ES-I3 (cell line): ENCODE results near the gene FMO3.

ENCODE experiments used
- H3K36me3 ChIP-seq: 2 replicates; pipeline ENCODE4 v1.6.1; 2013; ENCODE audit warnings: mild to moderate bottlenecking, low read length, control low read depth, moderate library complexity; ENCODE audit not compliant: insufficient read depth
- H3K4me1 ChIP-seq: 2 replicates; pipeline ENCODE4 v1.6.1; 2013; ENCODE audit warnings: mild to moderate bottlenecking, control low read depth, low read length; ENCODE audit not compliant: insufficient read depth
- H3K9ac ChIP-seq: 2 replicates; pipeline ENCODE4 v1.6.1; 2013; ENCODE audit warnings: low read depth, mild to moderate bottlenecking, low read length, moderate library complexity
- H3K9me3 ChIP-seq: 2 replicates; pipeline ENCODE4 v1.6.1; 2013; ENCODE audit warnings: mild to moderate bottlenecking, low read length, moderate library complexity; ENCODE audit not compliant: control insufficient read depth, insufficient read depth

FMO3 gene

DNA sequence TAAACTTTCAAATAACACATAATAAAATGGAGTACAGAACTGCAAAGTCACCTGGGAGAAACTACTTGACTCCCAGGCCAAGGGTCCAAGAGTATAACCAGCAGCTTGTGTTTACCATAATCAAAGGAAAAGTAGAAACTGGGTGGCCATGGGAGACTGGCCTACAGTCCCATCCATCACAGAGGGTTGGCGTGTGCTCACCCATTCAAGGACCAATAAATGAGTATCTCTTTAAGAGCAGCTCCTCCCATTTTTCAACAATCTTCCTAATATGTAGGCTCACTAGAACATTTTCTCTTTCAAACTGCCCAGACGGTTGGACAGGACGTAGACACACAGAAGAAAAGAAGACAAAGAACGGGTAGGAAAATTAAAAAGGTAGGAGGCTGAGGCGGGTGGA is at the start of gene FMO3:
Gene FMO3 (plus strand): TSS at position 302 of the 400 bp plus-strand sequence. CDS start 1,754 bp downstream, outside the sequence.
- H3K9me3 ChIP-seq = no peaks in the 10 kb centered on the region
- H3K4me1 ChIP-seq = no peaks in the 10 kb centered on the region
- no peak within 1 kb of the TSS for H3K9ac ChIP-seq
- H3K36me3 ChIP-seq = no peaks in the 10 kb centered on the region

GRCh38 chr1:171048014-171048413 is 42.7 kb upstream of the FMO3 start:
- Histone ChIP-seq H3K4me1 (no peaks in the 10 kb centered on the region), H3K9me3 (no peaks in the 10 kb centered on the region), H3K9ac (no peak overlapping the region), H3K36me3 (no peaks in the 10 kb centered on the region)

GRCh38 chr1:171052977-171053376 is 37.7 kb upstream of the FMO3 start:
- no peaks in the 10 kb centered on the region for H3K36me3 ChIP-seq
- H3K9me3 ChIP-seq = no peaks in the 10 kb centered on the region
- H3K4me1 ChIP-seq = no peaks in the 10 kb centered on the region

GRCh38 chr1:171055966-171056643 is 34.6 kb upstream of the FMO3 start:
- H3K36me3 ChIP-seq = no peaks in the 10 kb centered on the region
- no peaks in the 10 kb centered on the region for H3K4me1 ChIP-seq
- H3K9ac ChIP-seq = no peak overlapping the region
- no peaks in the 10 kb centered on the region for H3K9me3 ChIP-seq

More at GRCh38 chr1:171052977-171053376, 37.7 kb upstream of the FMO3 start:
- H3K9ac ChIP-seq = no peak overlapping the region

- H3K9me3 ChIP-seq = no peaks in the 10 kb centered on the region
- H3K9ac ChIP-seq = no peak overlapping the region
- H3K4me1 ChIP-seq = no peaks in the 10 kb centered on the region
- no peaks in the 10 kb centered on the region for H3K36me3 ChIP-seq
Measured at GRCh38 chr1:171061425-171062143, 29.1 kb upstream of the FMO3 start.

DNA sequence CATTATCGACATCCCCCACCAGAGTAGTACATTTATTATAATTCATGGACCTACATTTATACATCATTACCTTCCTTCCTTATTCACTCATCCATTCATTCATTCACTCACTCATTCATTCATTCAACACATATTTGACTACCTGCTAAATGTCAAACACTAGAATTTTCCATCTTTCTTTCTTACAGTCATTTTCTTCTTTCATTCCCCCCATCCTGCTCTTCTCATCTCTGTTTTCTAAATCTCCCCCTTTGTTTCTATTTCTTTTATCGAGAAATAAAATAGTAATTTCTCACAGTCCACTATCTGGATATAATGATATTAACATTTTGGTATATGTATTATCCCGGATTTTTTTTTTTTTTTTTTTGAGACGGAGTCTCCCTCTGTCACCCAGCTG is 27.8 kb upstream of the FMO3 start:
- Histone ChIP-seq H3K36me3 (no peaks in the 10 kb centered on the region), H3K9me3 (no peaks in the 10 kb centered on the region), H3K9ac (no peak overlapping the region), H3K4me1 (no peaks in the 10 kb centered on the region)

- no peaks in the 10 kb centered on the region for H3K9me3 ChIP-seq
- H3K36me3 ChIP-seq = no peaks in the 10 kb centered on the region
- H3K4me1 ChIP-seq = no peaks in the 10 kb centered on the region
- no peak overlapping the region for H3K9ac ChIP-seq
Measured at GRCh38 chr1:171075041-171075440, 15.7 kb upstream of the FMO3 start.

GRCh38 chr1:171081314-171081753 is 9.4 kb upstream of the FMO3 start:
- no peaks in the 10 kb centered on the region for H3K36me3 ChIP-seq
- no peak overlapping the region for H3K9ac ChIP-seq
- H3K9me3 ChIP-seq = no peaks in the 10 kb centered on the region
- H3K4me1 ChIP-seq = no peaks in the 10 kb centered on the region

DNA sequence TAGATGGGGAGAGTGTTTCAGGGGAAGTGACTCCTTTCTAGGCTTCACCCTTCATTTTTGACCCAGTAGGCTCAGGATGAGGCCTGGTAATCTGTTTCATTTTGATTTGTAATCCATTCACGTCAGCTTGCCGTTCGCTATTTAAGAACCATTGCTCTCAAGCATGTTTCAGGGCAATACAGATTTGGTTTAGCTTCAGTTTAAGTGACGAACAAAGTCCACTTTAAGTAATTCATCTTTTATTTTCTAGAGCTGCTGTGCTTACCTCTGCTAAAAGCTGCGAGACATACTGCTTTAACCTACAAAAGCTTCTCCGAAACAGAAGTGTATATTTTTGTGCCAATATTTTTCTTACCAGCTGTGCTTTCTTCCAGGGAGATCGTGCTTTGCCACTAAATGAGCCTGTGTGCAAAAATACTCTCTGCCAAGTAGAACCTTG is 8.9 kb upstream of the FMO3 start:
- Histone ChIP-seq H3K4me1 (no peaks in the 10 kb centered on the region), H3K36me3 (no peaks in the 10 kb centered on the region), H3K9ac (no peak overlapping the region), H3K9me3 (no peaks in the 10 kb centered on the region)

DNA sequence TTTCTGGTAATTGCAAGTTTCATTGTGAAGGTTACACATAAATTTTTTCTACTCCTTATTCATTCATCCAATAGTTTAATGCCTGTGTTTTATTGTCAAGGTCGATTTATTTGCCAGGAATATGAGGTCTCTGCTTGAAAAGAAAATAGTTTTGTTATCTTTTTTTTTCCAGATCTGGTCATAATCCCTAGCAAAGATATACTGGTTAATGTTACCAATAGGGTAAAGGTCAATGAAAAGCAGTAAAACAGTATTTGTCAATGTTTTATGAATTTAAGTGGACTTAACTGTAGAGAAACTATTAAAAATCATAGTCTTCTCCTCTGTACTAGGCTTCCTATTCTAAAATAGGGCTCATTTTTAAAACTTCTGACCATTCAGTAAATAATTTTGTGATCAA is 8.1 kb upstream of the FMO3 start:
- H3K9me3 ChIP-seq = no peaks in the 10 kb centered on the region
- H3K4me1 ChIP-seq = no peaks in the 10 kb centered on the region
- H3K36me3 ChIP-seq = no peaks in the 10 kb centered on the region
- no peak overlapping the region for H3K9ac ChIP-seq

- H3K9ac ChIP-seq = no peak overlapping the region
- H3K36me3 ChIP-seq = no peaks in the 10 kb centered on the region
- H3K9me3 ChIP-seq = no peaks in the 10 kb centered on the region
- H3K4me1 ChIP-seq = no peaks in the 10 kb centered on the region
Measured at GRCh38 chr1:171083222-171083621, 7.5 kb upstream of the FMO3 start.

DNA sequence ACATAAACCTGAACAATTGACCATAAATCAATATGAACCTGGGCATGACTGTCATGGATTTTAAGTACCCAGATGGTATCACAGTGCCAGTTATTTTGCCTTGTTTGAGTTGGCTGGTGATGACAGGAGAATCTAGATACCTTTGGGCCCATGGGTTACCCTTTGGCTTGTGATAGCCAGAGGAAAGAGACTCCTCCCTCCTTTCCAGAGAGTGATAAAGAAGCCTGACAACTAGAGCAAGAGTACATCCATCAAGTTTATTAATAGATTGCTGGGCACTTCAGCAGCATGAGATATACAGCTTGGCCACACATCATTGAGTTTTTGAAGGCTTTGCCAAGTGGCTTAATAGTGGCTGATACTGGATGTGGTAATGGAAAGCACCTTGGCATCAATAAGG is 6.6 kb upstream of the FMO3 start:
- Histone ChIP-seq H3K9me3 (no peaks in the 10 kb centered on the region), H3K4me1 (no peaks in the 10 kb centered on the region), H3K9ac (no peak overlapping the region), H3K36me3 (no peaks in the 10 kb centered on the region)

DNA sequence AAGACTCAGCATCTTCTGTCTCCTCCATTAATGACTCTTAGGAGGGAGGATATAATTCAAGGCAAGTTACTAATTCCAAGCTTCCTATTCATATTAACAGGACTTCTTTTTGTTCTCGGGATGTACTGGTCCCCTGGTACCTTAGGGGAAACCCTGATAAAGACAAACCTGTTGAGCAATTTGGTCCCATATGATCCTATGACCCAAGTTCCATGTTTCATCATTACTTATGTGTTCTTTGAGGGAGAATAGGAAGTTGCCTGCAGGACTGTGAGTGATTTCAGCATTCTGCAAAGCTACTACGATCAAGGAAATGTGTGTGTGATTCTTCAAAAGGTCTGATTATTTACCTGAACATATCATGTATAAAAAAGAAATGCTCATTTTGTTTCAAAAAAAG is 5.8 kb upstream of the FMO3 start:
- no peaks in the 10 kb centered on the region for H3K36me3 ChIP-seq
- no peak overlapping the region for H3K9ac ChIP-seq
- H3K9me3 ChIP-seq = no peaks in the 10 kb centered on the region
- H3K4me1 ChIP-seq = no peaks in the 10 kb centered on the region

GRCh38 chr1:171087896-171088295 is 2.8 kb upstream of the FMO3 start:
- Histone ChIP-seq H3K9ac (no peak overlapping the region), H3K9me3 (no peaks in the 10 kb centered on the region), H3K36me3 (no peaks in the 10 kb centered on the region), H3K4me1 (no peaks in the 10 kb centered on the region)

DNA sequence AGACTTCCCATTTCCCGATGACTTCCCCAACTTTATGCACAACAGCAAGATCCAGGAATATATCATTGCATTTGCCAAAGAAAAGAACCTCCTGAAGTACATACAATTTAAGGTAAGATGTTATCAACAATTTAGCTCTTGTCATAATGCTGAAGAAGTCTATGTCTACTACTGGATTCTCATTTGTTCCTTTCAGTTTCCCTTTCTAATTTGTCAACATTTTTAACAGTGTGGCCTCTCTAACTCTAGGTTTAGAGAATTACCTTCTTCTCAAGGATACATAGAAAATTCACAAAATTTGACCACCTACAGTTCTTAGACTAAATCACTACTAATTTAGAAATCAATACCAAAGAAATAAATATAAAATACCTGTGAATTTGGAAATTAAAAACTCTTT is 13.2 kb downstream of the FMO3 start:
- H3K9me3 ChIP-seq = no peaks in the 10 kb centered on the region
- no peaks in the 10 kb centered on the region for H3K36me3 ChIP-seq
- H3K9ac ChIP-seq = no peak overlapping the region
- no peaks in the 10 kb centered on the region for H3K4me1 ChIP-seq
